Activated CD4-positive, alpha-beta memory T cell treated with anti-CD3 and anti-CD28 coated beads for 36 hours (primary cell): Measurements from ENCODE around the gene TTLL9. TPM values are rescaled to one million over a fixed set of nuclear protein-coding genes. Genes with fewer than 3 reads are reported as not detected.

Experiments
- CTCF ChIA-PET: fragments of 350-600 bp; sonication (Branson Sonifier 250); formaldehyde crosslinking; loops from one replicate; lab custom pipeline; 2021; ENCODE audit warnings: antibody characterized with exemption, inconsistent platforms; lab: Charles Lee
- POLR2A ChIA-PET: fragments of 350-600 bp; sonication (Branson Sonifier 250); formaldehyde crosslinking; loops from one replicate; lab custom pipeline; 2021; ENCODE audit warnings: antibody characterized with exemption; lab: Charles Lee
- DNase-seq: peaks from one replicate; pipeline ENCODE4 v3.0.0-alpha.2; 2020
- H3K27ac Mint-ChIP-seq: one replicate; pipeline ENCODE4 v1.8.0; 2021; ENCODE audit warnings: mixed read lengths
- H3K27me3 Mint-ChIP-seq: one replicate; pipeline ENCODE4 v1.8.0; 2021; ENCODE audit warnings: mixed read lengths
- H3K36me3 Mint-ChIP-seq: one replicate; pipeline ENCODE4 v1.8.0; 2021; ENCODE audit warnings: mixed read lengths
- H3K4me1 Mint-ChIP-seq: one replicate; pipeline ENCODE4 v1.8.0; 2021; ENCODE audit warnings: low read depth, mixed read lengths
- H3K4me3 Mint-ChIP-seq: one replicate; pipeline ENCODE4 v1.8.0; 2021; ENCODE audit warnings: mild to moderate bottlenecking, mixed read lengths
- H3K9me3 Mint-ChIP-seq: one replicate; pipeline ENCODE4 v1.8.0; 2021; ENCODE audit warnings: mixed read lengths
- intact Hi-C: fragments of 100-400 bp; cut with micrococcal nuclease; formaldehyde crosslinking; loops from one replicate; pipeline ENCODE4 v1.15.1; 2023
- total RNA-seq, 2 experiments: library from RNA; stranded (reverse); gene quantifications; one replicate each; pipeline ENCODE4 v1.2.3, GENCODE V29; 2021

Gene TTLL9
- total RNA-seq, 2 experiments from 2014 or later, result not detected

- Mint-ChIP-seq H3K36me3 (no peaks in the 10 kb centered on the region), H3K27me3 (peaks cover 5% of the 10 kb centered on the region), H3K4me3 (no peak overlapping the region), H3K27ac (no peak overlapping the region), H3K9me3 (no peaks in the 10 kb centered on the region), H3K4me1 (no peaks in the 10 kb centered on the region)
- no peak for DNase-seq
- intact Hi-C loops, result no loop called here
- POLR2A ChIA-PET, result no interaction called here
- CTCF ChIA-PET, result no interaction called here
Observed at GRCh38 chr20:31903627-31904386, 33.4 kb downstream of the TTLL9 start.

GRCh38 chr20:31906001-31906400 lies 35.6 kb downstream of the TTLL9 start:
- Mint-ChIP-seq H3K9me3 (no peaks in the 10 kb centered on the region), H3K4me1 (no peaks in the 10 kb centered on the region), H3K4me3 (no peak overlapping the region), H3K36me3 (no peaks in the 10 kb centered on the region), H3K27me3 (peaks cover 3% of the 10 kb centered on the region), H3K27ac (no peak overlapping the region)
- CTCF ChIA-PET, result no interaction called here
- intact Hi-C loops, result no loop called here
- no peak for DNase-seq
- POLR2A ChIA-PET, result no interaction called here

GRCh38 chr20:31907046-31907445 lies 36.6 kb downstream of the TTLL9 start:
- no peaks in the 10 kb centered on the region for H3K36me3 Mint-ChIP-seq
- H3K4me3 Mint-ChIP-seq, result no peak overlapping the region
- no peak overlapping the region for H3K27ac Mint-ChIP-seq
- POLR2A ChIA-PET, result no interaction called here
- DNase-seq, result no peak
- H3K27me3 Mint-ChIP-seq, result peaks cover 3% of the 10 kb centered on the region
- H3K9me3 Mint-ChIP-seq, result no peaks in the 10 kb centered on the region
- CTCF ChIA-PET, result no interaction called here
- intact Hi-C loops, result no loop called here
- no peaks in the 10 kb centered on the region for H3K4me1 Mint-ChIP-seq

- CTCF ChIA-PET, result interaction anchor here (0.9 kb wide), 1 partner anchor 44 kb away, joined by 4 read pairs; the partner anchor contains the start of gene PDRG1
- Mint-ChIP-seq H3K4me3 (no peak overlapping the region), H3K9me3 (no peaks in the 10 kb centered on the region), H3K27ac (no peak overlapping the region), H3K4me1 (no peaks in the 10 kb centered on the region), H3K36me3 (no peaks in the 10 kb centered on the region), H3K27me3 (peaks cover 3% of the 10 kb centered on the region)
- POLR2A ChIA-PET, result no interaction called here
- intact Hi-C loops, result no loop called here
- no peak for DNase-seq
Observed at GRCh38 chr20:31908016-31908415, 37.6 kb downstream of the TTLL9 start.

- no peaks in the 10 kb centered on the region for H3K36me3 Mint-ChIP-seq
- intact Hi-C loops, result no loop called here
- DNase-seq, result no peak
- H3K27me3 Mint-ChIP-seq, result peaks cover 3% of the 10 kb centered on the region
- H3K4me3 Mint-ChIP-seq, result no peak overlapping the region
- CTCF ChIA-PET, result interaction anchor here (0.9 to 1.0 kb wide), 2 partner anchors 43 to 56 kb away, joined by 4 read pairs; partner anchors contain the start of gene PDRG1
- POLR2A ChIA-PET, result no interaction called here
- H3K9me3 Mint-ChIP-seq, result no peaks in the 10 kb centered on the region
- no peak overlapping the region for H3K27ac Mint-ChIP-seq
- no peaks in the 10 kb centered on the region for H3K4me1 Mint-ChIP-seq
Observed at GRCh38 chr20:31908424-31908823, 38.0 kb downstream of the TTLL9 start.

- intact Hi-C loops, result no loop called here
- H3K9me3 Mint-ChIP-seq, result no peaks in the 10 kb centered on the region
- ChIA-PET POLR2A (no interaction called here), CTCF (interaction anchor here (1.0 kb wide), 1 partner anchor 57 kb away, joined by 4 read pairs; no protein-coding TSS in a partner anchor)
- H3K4me3 Mint-ChIP-seq, result no peak overlapping the region
- no peak overlapping the region for H3K27ac Mint-ChIP-seq
- no peaks in the 10 kb centered on the region for H3K36me3 Mint-ChIP-seq
- no peaks in the 10 kb centered on the region for H3K27me3 Mint-ChIP-seq
- no peaks in the 10 kb centered on the region for H3K4me1 Mint-ChIP-seq
- no peak for DNase-seq
Observed at GRCh38 chr20:31909253-31910070, 39.0 kb downstream of the TTLL9 start.

- Mint-ChIP-seq H3K36me3 (no peaks in the 10 kb centered on the region), H3K4me3 (no peak overlapping the region), H3K27ac (no peak overlapping the region), H3K9me3 (no peaks in the 10 kb centered on the region), H3K27me3 (no peaks in the 10 kb centered on the region), H3K4me1 (no peaks in the 10 kb centered on the region)
- POLR2A ChIA-PET, result no interaction called here
- intact Hi-C loops, result no loop called here
- CTCF ChIA-PET, result no interaction called here
- DNase-seq, result no peak
Observed at GRCh38 chr20:31910071-31910803, 39.8 kb downstream of the TTLL9 start.

GRCh38 chr20:31913431-31914157 lies 43.2 kb downstream of the TTLL9 start:
- CTCF ChIA-PET, result interaction anchor here (0.8 kb wide), 1 partner anchor 117 kb away, joined by 3 read pairs; no protein-coding TSS in a partner anchor
- intact Hi-C loops, result no loop called here

GRCh38 chr20:31914170-31914569 lies 43.7 kb downstream of the TTLL9 start:
- intact Hi-C loops, result no loop called here
- ChIA-PET POLR2A (no interaction called here), CTCF (interaction anchor here (0.8 kb wide), 1 partner anchor 117 kb away, joined by 3 read pairs; no protein-coding TSS in a partner anchor)
- H3K4me1 Mint-ChIP-seq, result no peaks in the 10 kb centered on the region
- no peak overlapping the region for H3K27ac Mint-ChIP-seq
- no peaks in the 10 kb centered on the region for H3K9me3 Mint-ChIP-seq
- no peak for DNase-seq
- H3K4me3 Mint-ChIP-seq, result no peak overlapping the region
- H3K27me3 Mint-ChIP-seq, result peaks cover 8% of the 10 kb centered on the region
- no peaks in the 10 kb centered on the region for H3K36me3 Mint-ChIP-seq

More at GRCh38 chr20:31913431-31914157, 43.2 kb downstream of the TTLL9 start:
- Mint-ChIP-seq H3K27ac (no peak overlapping the region), H3K4me1 (no peaks in the 10 kb centered on the region), H3K4me3 (no peak overlapping the region), H3K36me3 (no peaks in the 10 kb centered on the region), H3K27me3 (peaks cover 5% of the 10 kb centered on the region), H3K9me3 (no peaks in the 10 kb centered on the region)
- POLR2A ChIA-PET, result no interaction called here
- no peak for DNase-seq

- no peak overlapping the region for H3K27ac Mint-ChIP-seq
- ChIA-PET CTCF (no interaction called here), POLR2A (no interaction called here)
- peaks cover 14% of the 10 kb centered on the region for H3K27me3 Mint-ChIP-seq
- H3K4me1 Mint-ChIP-seq, result no peaks in the 10 kb centered on the region
- intact Hi-C loops, result no loop called here
- no peaks in the 10 kb centered on the region for H3K36me3 Mint-ChIP-seq
- no peak for DNase-seq
- no peak overlapping the region for H3K4me3 Mint-ChIP-seq
- no peaks in the 10 kb centered on the region for H3K9me3 Mint-ChIP-seq
Observed at GRCh38 chr20:31915491-31916280, 45.3 kb downstream of the TTLL9 start.

GRCh38 chr20:31916708-31917107 lies 46.3 kb downstream of the TTLL9 start:
- H3K4me1 Mint-ChIP-seq, result no peaks in the 10 kb centered on the region
- ChIA-PET POLR2A (no interaction called here), CTCF (no interaction called here)
- H3K36me3 Mint-ChIP-seq, result no peaks in the 10 kb centered on the region
- intact Hi-C loops, result no loop called here
- no peak overlapping the region for H3K27ac Mint-ChIP-seq
- peaks cover 15% of the 10 kb centered on the region for H3K27me3 Mint-ChIP-seq
- H3K9me3 Mint-ChIP-seq, result no peaks in the 10 kb centered on the region
- no peak for DNase-seq
- H3K4me3 Mint-ChIP-seq, result no peak overlapping the region
